ENCODE results near the gene SLC25A21.
"Not testable (repeated sequence)": the region's sequence is repeated elsewhere in the genome, so short reads cannot be mapped to it uniquely, and the experiment has no call there.

SLC25A21 gene

GRCh38 chr14:36820901-36821300 lies 351.5 kb downstream of the SLC25A21 start:
- no peak for DNase-seq (ENCODE audit: low read depth)

GRCh38 chr14:36820111-36820709 lies 352.2 kb downstream of the SLC25A21 start:
- no peak for DNase-seq (ENCODE audit: low read depth)

GRCh38 chr14:36818794-36819384 lies 353.5 kb downstream of the SLC25A21 start:
- no peak for DNase-seq (ENCODE audit: low read depth)

DNA sequence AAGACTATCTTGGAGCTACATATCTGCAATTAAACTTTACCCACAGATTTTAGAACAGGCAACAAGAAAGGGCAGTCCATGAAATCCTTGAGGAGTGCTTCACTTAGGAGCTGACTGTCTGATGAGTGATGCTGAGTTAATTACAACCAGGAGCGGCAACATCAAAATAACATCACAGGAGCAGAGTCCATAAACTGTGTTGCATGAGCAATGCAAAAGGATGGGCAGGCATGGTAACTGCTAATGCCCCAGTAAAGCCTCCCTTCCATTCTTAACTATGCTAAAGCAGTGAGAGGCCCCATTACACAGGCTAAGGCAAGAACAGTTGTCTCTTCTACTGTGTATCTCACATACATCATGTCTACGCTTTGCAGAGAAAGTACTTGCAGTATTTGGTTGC lies 354.2 kb downstream of the SLC25A21 start:
- no peak for DNase-seq (ENCODE audit: low read depth)

GRCh38 chr14:36817071-36817930 lies 355.1 kb downstream of the SLC25A21 start:
- DNase-seq (ENCODE audit: low read depth) = no peak

DNA sequence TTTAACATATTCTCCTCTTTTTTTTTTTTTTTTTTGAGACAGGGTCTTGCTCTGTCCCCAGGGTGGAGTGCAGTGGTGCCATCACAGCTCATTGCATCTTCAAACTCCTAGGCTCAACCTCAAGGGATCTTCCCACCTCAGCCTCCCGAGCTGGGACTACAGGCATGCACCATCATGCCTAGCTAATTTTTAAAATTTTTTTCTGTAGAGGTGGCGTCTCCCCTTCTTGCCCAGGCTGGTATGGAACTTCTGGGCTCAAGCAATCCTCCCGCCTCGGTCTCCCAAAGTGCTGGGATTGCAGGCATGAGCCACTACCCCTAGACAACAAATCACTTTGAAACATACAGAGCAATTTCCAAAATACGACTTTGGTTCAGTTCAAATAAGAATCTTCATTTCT lies 355.9 kb downstream of the SLC25A21 start:
- DNase-seq (ENCODE audit: low read depth) = no peak

GRCh38 chr14:36814783-36815182 lies 357.6 kb downstream of the SLC25A21 start:
- DNase-seq (ENCODE audit: low read depth) = not testable (repeated sequence)

DNA sequence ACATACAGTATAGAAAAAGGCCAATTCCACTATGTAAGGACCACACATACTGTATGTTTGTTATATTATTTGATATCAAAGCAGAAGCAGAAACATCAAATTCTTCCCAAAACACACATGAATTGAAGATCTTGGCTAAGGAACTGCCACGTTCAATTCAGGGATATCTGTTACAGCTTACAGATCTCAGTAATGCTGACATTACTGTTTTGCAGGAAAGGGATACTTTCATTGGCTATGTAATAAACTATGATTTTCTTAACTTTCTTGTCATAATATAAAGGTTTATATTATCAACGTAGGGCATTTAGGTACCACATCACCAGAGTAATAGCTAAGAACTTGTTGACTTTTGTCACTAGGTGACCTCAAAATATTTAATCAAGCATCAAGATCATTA lies 362.2 kb downstream of the SLC25A21 start:
- DNase-seq (ENCODE audit: low read depth) = no peak

DNA sequence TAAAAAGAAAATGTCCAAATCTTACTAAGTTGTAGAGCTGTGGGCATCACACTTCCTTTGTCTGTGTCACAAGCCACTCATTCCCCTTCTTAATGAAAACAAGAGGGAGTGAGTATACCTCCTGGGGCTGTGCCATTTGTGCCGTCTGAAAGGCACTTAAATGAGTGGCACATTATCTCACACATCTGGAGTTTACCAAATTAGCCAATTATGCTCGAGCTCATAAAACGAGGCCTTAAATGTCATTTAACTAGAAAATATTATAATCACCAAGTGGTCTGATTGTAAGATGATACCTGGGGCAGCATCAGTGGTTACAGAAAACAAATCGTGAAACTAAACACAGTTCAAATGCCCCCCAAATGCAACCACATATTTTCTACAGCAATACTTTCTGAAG lies 364.7 kb downstream of the SLC25A21 start:
- DNase-seq (ENCODE audit: low read depth) = no peak

GRCh38 chr14:36805131-36805559 lies 367.3 kb downstream of the SLC25A21 start:
- DNase-seq (ENCODE audit: low read depth) = no peak

DNA sequence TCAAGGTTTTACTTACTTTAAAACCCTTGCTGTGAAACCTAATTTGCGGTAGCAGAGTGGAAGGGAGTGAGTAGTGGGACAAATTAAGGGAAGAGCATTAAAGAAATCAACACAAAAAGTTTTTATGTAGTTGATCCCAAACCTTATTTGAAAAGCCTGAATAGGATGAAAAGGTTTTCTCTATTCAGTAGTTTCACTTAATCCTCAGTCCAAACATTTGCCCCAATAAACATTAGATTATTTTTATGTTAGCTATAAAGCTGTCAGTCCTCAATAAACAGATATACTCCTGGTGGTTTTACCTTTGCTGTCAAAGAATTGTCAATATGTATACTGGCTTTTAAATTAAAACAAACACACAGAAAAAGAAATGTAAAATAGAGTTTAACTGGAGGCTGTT lies 374.8 kb downstream of the SLC25A21 start:
- DNase-seq (ENCODE audit: low read depth) = no peak

- no peak for DNase-seq (ENCODE audit: low read depth)
These were observed 381.0 kb downstream of the SLC25A21 start for GRCh38 chr14:36791402-36791801.

DNA sequence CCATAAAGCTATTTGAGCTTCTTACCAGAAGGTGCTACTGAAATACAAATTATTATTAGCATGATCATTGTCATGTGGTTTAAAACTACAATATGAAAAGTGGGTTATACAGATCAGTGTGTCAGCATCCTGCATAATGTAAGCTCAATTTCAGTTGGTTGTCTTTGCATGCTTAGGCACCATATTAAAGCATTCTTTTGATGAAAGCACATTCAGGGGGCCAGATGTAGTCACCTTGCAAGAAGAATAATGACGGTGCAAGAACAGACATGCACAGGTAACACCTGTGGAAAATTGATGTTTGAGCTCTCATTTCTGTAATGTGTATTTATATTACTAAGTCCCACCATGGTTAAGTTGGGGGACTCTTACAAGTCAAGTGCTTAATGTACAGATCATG lies 386.9 kb downstream of the SLC25A21 start:
- no peak for DNase-seq (ENCODE audit: low read depth)

- DNase-seq (ENCODE audit: low read depth) = no peak
These were observed 387.9 kb downstream of the SLC25A21 start for GRCh38 chr14:36784541-36784940.

DNA sequence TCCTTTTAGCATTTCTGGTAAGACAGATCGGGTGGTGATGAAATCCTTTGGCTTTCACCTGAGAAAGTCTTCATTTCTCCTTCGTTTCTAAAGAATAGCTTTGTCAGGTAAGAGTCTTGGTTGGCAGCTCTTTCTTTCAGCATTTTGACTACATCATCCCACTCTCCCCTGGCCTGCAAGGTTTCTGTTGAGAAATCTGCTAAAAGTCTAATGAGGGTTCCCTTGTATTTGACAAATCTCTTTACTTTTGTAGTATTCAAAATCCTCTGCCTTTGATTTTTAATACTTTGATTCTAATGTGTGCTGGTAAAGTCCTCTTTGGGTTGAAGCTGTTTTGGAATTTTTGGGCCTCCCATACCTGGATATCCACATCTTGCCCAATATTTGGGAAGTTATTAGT lies 390.5 kb downstream of the SLC25A21 start:
- no peak for DNase-seq (ENCODE audit: low read depth)

- no peak for DNase-seq (ENCODE audit: low read depth)
These were observed 398.8 kb downstream of the SLC25A21 start for GRCh38 chr14:36773558-36773957.

DNA sequence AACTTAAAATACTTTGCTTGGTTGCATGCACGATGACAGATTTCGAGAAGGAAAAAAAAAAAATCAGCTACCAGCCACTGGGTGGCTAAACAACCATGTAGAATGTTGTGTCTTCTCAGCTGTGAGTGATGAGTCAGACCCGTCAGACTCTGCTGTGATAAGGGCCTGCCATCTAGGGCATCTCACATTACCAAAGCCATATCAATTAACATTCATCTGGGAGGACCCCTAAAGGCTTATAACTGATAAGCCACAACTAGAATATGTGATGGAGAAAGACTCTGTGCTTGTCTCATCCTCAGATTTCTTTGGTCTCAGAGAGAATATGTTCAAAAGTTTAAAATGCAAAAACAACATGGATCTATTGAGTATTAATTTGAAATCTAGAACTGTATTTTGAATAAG lies 399.3 kb downstream of the SLC25A21 start:
- no peak for DNase-seq (ENCODE audit: low read depth)

DNA sequence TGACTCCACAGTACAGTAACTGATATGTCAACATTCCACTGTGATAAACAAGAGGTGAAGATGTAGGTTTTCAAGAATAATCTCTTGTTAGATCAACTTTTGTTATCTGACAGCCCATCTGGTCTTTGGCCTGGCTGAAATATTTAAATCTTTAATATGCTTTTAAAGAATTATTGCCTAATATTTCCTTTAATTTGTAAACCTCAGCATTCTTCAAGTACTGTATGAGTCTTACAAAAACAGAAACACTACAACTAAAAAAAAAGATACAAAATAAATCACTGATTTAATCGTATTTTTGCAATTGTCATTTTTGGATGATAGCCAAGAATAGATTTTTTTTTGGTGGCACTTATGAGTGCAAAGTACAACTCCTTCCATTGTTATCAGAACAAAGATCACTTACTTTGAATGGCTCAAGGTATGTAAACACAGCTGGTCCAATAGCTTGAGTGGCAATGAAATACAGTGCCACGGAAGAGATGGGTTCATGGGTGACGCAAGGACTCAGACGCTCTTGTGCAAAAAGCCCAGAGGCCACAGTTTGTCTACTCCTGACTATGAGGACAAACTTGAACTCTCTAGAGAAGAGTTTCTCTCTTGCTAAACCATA lies 401.3 kb downstream of the SLC25A21 start:
- no peak for DNase-seq (ENCODE audit: low read depth)

DNA sequence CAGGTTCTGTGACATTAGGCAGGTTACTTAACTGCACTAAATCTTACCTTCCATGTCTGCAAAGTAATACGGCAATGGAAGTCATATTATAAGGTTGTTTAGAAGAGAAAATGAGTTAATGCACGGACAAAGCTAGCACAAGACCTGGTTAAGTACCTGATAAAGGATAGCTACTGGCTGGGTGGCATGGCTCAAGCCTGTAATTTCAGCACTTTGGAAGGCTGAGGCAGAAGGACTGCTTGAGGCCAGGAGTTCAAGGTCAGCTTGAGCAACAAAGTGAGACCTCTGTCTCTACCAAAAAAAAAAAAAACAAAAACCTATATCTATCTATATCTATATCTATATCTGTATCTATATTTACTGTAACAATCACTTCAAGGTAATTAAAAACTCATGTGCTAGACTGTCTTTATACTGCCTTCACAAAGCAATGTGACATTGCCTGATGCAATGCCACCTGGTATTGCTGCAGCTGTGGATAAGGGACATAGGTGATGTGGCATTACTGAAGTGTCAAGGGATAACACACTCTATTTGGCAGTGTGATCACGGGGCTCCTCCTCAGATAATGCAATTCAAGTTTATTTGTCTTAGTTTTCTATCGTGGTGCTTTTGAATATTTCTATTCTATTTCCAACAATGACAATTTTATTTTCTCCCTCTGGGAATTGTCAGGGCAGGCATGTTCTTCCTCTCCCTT lies 403.6 kb downstream of the SLC25A21 start:
- no peak for DNase-seq (ENCODE audit: low read depth)

DNA sequence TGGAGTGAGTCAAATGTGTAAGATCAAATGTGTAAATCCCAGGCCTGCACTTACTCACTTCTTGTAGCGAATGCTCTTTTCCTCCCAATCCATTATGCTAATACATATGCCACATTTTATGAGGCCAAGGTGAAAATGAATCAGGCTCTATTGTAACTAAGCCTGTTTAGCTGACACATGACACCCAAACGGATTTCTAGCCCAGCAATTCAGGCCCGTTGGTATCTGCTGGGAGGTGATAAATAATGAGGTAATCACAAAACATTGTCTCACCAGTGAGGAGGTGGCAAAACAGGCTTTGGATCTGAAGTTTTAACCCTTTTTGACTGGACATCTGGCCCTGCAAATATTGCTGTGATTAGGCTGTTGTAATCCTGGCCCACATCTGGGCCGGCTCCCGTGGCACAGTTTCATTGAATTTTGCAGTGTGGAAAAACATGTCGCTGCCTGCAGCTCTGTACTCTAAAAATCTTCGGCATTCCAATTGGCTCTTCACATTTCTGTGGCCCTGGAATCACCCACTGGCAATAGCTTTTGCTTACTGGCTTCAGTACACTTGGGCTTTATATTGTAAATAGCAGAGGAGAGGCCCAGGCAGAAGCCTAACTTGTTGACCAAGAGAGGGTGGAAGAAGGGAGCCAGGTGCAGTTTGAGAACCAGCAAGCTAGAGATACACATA lies 404.7 kb downstream of the SLC25A21 start:
- no peak for DNase-seq (ENCODE audit: low read depth)

DNA sequence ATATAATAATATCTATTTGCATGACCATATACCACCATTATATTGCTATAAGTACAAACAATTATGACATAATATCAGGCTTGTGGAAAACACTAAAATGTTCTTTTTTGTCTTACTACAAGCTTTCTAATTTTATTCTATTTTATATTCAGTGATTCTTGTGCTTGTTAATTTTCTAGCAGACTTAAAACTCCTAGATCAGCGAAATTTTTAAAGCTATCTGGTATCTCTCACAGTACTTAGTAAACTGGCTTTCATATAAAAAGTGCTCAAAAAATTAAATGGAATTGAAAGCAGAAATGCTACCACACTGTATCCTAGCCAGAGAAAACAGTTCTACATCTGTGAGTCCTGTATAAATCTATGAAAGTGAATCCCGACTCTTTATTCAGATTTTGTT lies 405.4 kb downstream of the SLC25A21 start:
- DNase-seq (ENCODE audit: low read depth) = no peak

All from activated T-cell treated with anti-CD3 and anti-CD28 coated beads for 1 hour (primary cell).